ENCODE measurements around the gene MRPS21. TPM values are rescaled to one million over a fixed set of nuclear protein-coding genes. Genes with fewer than 3 reads are reported as not detected.

MRPS21 gene
- total RNA-seq, 3 donors from 2014 or later (not counting 1 experiment from before 2014, with no cell fraction given), result 40.9 to 50.9 (median 42.2) TPM

- peaks cover 13% of the 10 kb centered on the region for H3K4me1 ChIP-seq (ENCODE audit: control insufficient read depth, insufficient read depth, low read length)
- Mint-ChIP-seq H3K4me3 (no peak overlapping the region), H3K27ac (no peak overlapping the region), H3K27me3 (ENCODE audit: low read depth in 2 of 2) (peaks cover 32 to 34% of the 10 kb centered on the region in 2 donors), H3K9me3 (no peaks in the 10 kb centered on the region), H3K4me1 (peaks cover 12 to 13% of the 10 kb centered on the region in 2 donors), H3K36me3 (no peaks in the 10 kb centered on the region)
- DNase-seq (no peak), ATAC-seq (no peak)
- 61% methylated on average over 9 of the region's 11 CpGs for WGBS (ENCODE audit: insufficient coverage)
- intact Hi-C loops (cut with micrococcal nuclease), result loop anchor here (5.0 to 10.0 kb wide), 3 partner anchors 62 to 737 kb away; partner anchors contain the start of genes ENSA and PRPF3
- no peak for TF ChIP-seq CTCF (IDR thresholded peaks at IDR 0.05)
- no peaks in the 10 kb centered on the region for H3K9me3 ChIP-seq (ENCODE audit: control insufficient read depth, insufficient read depth, low read length)
- peaks cover 6% of the 10 kb centered on the region for H3K36me3 ChIP-seq (ENCODE audit: control insufficient read depth, insufficient read depth, low read length)
- no peak overlapping the region for H3K4me3 ChIP-seq (ENCODE audit: low read length)
- H3K27ac ChIP-seq (ENCODE audit: low read length), result no peak overlapping the region
- H3K27me3 ChIP-seq (ENCODE audit: control insufficient read depth, insufficient read depth, low read length), result peaks cover 36% of the 10 kb centered on the region
Measured at GRCh38 chr1:150259758-150260669, 33.6 kb upstream of the MRPS21 start.

GRCh38 chr1:150261367-150261766 is 32.3 kb upstream of the MRPS21 start:
- Histone ChIP-seq H3K27ac (ENCODE audit: low read length) (no peak overlapping the region), H3K4me3 (ENCODE audit: low read length) (no peak overlapping the region), H3K36me3 (ENCODE audit: control insufficient read depth, insufficient read depth, low read length) (peaks cover 19% of the 10 kb centered on the region), H3K4me1 (ENCODE audit: control insufficient read depth, insufficient read depth, low read length) (peaks cover 1% of the 10 kb centered on the region), H3K9me3 (ENCODE audit: control insufficient read depth, insufficient read depth, low read length) (no peaks in the 10 kb centered on the region), H3K27me3 (ENCODE audit: control insufficient read depth, insufficient read depth, low read length) (peaks cover 33% of the 10 kb centered on the region)
- Mint-ChIP-seq H3K4me3 (no peak overlapping the region), H3K36me3 (no peaks in the 10 kb centered on the region), H3K27me3 (ENCODE audit: low read depth in 2 of 2) (peaks cover 29% of the 10 kb centered on the region in 2 donors), H3K9me3 (no peaks in the 10 kb centered on the region), H3K27ac (no peak overlapping the region), H3K4me1 (peaks cover under 1% of the 10 kb centered on the region in 2 donors)
- DNase-seq (no peak), ATAC-seq (no peak)
- TF ChIP-seq CTCF (IDR thresholded peaks at IDR 0.05), result no peak
- intact Hi-C loops (cut with micrococcal nuclease), result no loop called here
- 94% methylated on average over 6 of the region's 6 CpGs for whole genome bisulfite sequencing (ENCODE audit: insufficient coverage)

GRCh38 chr1:150262388-150263320 is 31.0 kb upstream of the MRPS21 start:
- no peak overlapping the region for H3K4me3 Mint-ChIP-seq
- Histone ChIP-seq H3K27me3 (ENCODE audit: control insufficient read depth, insufficient read depth, low read length) (peaks cover 21% of the 10 kb centered on the region), H3K9me3 (ENCODE audit: control insufficient read depth, insufficient read depth, low read length) (no peaks in the 10 kb centered on the region), H3K27ac (ENCODE audit: low read length) (no peak overlapping the region), H3K36me3 (ENCODE audit: control insufficient read depth, insufficient read depth, low read length) (peaks cover 28% of the 10 kb centered on the region), H3K4me1 (ENCODE audit: control insufficient read depth, insufficient read depth, low read length) (peaks cover 7% of the 10 kb centered on the region), H3K4me3 (ENCODE audit: low read length) (no peak overlapping the region)
- ATAC-seq, result no peak
- no peak overlapping the region for H3K27ac Mint-ChIP-seq
- 100% methylated on average over 2 of the region's 6 CpGs for WGBS (ENCODE audit: insufficient coverage)
- no peak for DNase-seq
- TF ChIP-seq CTCF (IDR thresholded peaks at IDR 0.05), result no peak
- no peaks in the 10 kb centered on the region for H3K36me3 Mint-ChIP-seq
- H3K27me3 Mint-ChIP-seq (ENCODE audit: low read depth in 2 of 2), result peaks cover 16 to 18% of the 10 kb centered on the region in 2 donors
- no peaks in the 10 kb centered on the region for H3K9me3 Mint-ChIP-seq
- H3K4me1 Mint-ChIP-seq, result peaks cover 2 to 10% of the 10 kb centered on the region in 2 donors
- intact Hi-C loops (cut with micrococcal nuclease), result no loop called here
